Measurements from ENCODE around the gene DPH5.

DNA sequence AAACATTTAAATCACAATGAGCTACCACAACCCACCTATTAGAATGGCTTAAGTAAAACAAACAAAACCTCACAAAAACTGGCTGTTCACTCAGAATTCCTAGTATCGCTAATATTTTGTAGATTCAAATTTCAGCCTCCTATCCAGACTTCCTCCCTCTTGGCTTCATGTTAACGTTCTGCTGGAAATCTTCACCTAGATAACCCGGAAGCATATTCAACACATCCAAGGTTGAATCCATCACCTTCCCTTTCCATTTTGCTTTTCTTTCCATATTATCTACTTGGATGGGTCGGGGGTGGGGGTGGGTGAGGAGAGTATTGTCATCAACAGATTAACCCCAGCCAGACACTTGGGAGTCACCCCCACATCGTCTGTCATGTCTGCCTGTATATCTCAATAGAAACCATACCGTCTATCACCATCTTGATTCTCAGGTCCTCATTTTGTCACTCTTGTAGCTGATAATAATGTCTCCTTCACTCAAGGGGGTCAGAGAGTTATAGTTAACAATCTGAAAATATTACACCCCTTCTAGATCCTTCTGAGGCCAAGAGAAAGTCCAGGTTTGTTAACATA lies 1.7 kb upstream of the DPH5 start:
- TF ChIP-seq, protein P1, sequence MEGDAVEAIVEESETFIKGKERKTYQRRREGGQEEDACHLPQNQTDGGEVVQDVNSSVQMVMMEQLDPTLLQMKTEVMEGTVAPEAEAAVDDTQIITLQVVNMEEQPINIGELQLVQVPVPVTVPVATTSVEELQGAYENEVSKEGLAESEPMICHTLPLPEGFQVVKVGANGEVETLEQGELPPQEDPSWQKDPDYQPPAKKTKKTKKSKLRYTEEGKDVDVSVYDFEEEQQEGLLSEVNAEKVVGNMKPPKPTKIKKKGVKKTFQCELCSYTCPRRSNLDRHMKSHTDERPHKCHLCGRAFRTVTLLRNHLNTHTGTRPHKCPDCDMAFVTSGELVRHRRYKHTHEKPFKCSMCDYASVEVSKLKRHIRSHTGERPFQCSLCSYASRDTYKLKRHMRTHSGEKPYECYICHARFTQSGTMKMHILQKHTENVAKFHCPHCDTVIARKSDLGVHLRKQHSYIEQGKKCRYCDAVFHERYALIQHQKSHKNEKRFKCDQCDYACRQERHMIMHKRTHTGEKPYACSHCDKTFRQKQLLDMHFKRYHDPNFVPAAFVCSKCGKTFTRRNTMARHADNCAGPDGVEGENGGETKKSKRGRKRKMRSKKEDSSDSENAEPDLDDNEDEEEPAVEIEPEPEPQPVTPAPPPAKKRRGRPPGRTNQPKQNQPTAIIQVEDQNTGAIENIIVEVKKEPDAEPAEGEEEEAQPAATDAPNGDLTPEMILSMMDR (IDR thresholded peaks at IDR 0.05): no peak
- no peak for TF ChIP-seq POLR2AphosphoS5 (IDR thresholded peaks at IDR 0.05)

Data from esophagus muscularis mucosa (tissue), 3 donors.